ENCODE data around the gene VPS8.

Gene VPS8

DNA sequence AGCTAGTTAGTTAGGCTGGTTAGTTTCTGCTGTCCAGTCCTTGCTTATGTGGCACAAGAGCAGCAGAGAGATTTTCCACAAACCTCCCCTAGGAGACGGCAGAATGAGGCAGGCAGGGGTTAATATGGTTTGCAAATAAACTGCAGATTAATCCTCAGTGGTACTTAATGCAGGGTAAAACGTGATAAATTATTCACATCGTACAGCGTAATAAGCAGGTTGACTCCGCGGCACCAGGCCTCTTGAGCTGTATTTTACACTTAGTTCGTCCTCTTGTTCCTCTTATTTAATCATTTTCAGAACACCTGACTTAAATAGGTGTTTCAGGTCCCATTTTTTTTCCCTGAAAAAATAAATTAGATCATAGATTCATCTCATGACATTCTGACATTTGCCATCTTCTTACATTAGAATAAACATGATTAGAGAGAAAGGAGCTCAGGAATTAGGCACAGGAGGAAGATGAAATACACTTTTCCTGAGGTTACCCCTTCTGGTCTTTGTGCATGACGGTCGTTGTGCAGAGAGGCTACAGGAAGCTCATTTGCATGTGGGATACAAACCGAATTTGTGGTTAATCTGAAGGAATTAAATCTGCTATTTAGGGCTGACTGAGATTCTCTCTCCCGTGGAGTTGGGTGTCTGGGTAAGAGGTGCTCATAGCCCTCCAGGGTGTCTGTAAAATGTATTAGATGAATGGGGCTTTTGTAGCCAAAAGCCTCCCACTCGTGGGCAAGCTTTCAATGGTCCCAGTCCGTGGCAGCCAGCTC, 27.1 kb upstream of the VPS8 start:
- DNase-seq (ENCODE audit: low read depth) = no peak

- DNase-seq (ENCODE audit: low read depth) = no peak
These were observed 26.1 kb upstream of the VPS8 start for GRCh38 chr3:184785890-184786279.

DNA sequence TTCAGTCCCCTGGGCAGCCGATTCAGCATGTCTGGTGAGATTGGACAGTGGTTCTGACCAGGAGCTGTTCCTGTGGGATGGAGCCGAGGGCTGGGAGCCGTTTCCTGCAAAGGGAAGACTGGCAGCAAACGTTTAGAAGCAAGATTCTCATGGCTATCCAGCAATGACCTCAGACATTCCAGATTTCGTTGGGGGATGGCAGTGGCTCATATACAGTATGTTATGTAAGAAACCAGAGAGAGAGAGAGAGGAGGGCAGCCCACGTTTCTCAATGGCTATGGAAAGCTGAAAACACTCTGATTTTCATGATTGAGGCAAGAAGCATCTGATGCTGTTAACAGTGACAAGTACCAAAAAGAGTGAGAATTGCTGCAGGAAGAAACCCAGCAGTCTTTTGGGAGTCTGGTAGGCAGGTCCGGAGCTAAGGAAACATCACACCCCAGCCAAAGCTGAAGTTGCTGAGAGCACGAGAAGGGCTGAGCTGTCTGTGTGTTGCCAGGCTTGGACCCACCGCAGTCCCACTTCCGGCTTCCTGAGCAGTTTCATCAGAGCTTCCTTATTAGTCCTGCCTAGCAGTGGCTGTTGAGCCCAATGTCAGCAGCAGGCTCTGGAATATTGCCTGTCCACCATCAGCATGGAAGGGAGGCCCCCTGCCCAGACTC, 25.6 kb upstream of the VPS8 start:
- DNase-seq (ENCODE audit: low read depth) = peak; percentile 75

DNA sequence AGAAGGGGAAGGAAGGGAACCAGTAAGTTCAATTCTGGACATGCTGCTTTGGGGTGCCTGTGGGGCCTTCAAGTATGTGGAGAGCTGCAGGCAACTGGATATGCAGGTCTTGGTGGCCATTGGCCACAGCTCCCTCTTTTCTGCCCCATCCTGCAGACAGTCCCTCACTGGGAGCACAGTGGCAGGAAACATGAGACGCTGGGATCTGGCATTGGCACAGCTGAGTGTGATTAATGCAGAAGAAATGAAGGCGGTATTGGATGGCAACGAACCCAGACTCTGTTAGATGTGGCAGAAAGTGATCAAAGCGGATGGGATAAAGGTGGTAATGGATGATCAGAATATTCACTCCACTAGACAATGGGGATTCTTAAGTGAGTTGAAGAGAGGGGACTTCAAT, 23.2 kb upstream of the VPS8 start:
- DNase-seq (ENCODE audit: low read depth) = no peak

GRCh38 chr3:184789314-184789998, 22.5 kb upstream of the VPS8 start:
- DNase-seq (ENCODE audit: low read depth) = no peak

- no peak for DNase-seq (ENCODE audit: low read depth)
These were observed 20.8 kb upstream of the VPS8 start for GRCh38 chr3:184791171-184791570.

DNA sequence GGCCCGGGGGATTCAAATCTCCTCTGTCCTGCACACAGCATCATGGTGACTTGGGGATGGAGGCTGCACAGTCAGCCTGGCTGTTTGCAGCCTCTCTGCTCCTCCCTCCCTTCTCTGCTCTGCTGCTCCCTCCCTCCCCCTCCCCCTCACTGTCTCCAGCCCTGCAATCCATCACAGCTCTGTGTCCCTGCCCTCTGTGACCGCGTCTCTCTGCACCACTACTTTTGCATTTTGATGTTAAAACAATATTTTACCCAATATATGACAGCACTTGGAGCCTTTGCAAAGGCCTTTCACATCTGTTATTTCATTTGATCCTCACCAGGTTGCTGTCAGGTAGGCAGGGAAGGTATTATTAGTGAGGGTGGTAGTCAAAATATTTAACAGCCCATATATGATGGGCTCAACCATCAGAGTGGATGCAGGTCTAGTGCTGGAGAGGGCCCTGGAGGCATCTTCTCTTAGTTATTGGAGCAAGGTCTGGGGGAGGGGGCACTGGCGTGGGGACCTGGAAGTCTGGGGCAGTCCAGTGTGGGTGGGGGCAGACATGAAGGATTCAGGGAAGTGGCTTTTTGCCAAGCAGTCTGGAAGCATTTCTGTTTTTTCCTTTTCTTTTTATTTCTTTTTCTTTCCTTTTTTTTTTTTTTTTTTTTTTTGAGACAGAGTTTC, 16.3 kb upstream of the VPS8 start:
- no peak for DNase-seq (ENCODE audit: low read depth)

- DNase-seq (ENCODE audit: low read depth) = no peak
These were observed 15.4 kb upstream of the VPS8 start for GRCh38 chr3:184796551-184796950.

- no peak for DNase-seq (ENCODE audit: low read depth)
These were observed 15.0 kb upstream of the VPS8 start for GRCh38 chr3:184796954-184797353.

- no peak for DNase-seq (ENCODE audit: low read depth)
These were observed 13.8 kb upstream of the VPS8 start for GRCh38 chr3:184798120-184798519.

DNA sequence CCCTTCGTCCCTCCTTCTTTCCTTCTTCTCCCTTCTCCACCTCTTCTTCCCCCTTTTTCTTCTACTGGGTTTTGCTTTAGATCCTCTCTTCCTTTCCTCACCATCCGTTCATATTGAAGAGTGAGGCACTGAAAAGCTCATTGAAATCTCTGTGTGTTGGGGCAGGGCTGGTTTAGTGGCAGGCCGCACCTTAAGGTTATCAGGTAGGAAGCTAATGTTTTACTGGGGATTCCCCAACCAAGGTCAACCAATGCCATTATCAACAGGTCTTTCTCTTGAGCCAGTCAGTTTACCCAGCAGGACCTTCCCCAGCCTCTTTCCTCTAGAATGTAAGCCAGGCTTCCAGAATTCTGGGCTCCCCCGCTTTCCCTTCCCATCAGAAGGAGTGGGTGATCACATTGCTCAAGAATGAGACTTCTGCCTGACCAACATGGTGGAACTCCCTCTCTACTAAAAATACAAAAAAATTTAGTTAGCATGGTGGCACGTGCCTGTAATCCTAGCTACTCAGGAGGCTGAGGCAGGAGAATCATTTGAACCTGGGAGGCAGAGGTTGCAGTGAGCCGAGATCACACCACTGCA, 11.5 kb upstream of the VPS8 start:
- DNase-seq (ENCODE audit: low read depth) = no peak

DNA sequence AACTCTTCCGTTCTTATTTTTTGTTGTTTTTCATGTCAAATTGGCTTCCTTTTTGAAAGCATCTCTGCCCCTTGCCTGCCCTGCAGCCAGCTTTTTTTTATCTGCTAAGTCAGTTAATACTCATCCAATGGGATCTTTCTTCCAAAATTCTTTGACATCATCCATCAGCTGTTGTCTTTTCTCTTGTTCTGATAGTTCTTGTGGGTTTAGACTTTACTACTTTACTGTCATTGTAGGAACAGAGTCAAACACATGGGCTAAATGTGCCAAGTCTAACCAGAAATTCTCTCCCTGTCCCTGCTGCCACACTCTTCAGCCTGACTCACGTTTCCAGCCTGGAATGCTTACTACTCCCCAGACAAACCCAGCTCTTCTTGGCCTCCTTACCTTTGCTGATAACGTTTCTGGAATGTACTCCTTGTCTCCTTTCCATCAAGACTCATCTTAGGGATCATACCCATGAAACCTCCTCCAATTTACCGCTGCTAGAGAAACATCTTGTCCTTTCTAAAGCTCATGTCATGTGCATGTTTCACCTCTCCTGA, 10.7 kb upstream of the VPS8 start:
- DNase-seq (ENCODE audit: low read depth) = no peak

DNA sequence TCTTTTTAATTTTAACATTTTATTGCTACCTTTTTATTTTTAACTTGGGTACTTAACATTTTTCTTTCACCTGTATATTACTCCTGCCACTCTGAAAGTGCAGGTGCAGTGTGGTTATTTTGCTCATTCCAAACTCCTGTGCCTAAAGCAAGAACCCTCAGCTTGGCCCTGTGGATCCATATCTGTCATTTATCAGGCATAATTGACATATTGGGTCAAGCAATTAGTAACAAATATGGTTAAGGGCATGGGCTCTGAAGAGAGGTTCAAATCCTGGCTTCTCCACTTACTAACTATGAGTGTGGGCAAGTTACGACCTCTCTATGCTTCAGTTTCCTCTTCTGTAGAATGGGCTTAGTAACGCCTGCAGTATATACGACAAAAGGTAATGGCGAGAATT, 9.8 kb upstream of the VPS8 start:
- DNase-seq (ENCODE audit: low read depth) = no peak

- DNase-seq (ENCODE audit: low read depth) = no peak
These were observed 7.2 kb upstream of the VPS8 start for GRCh38 chr3:184804801-184805200.

- no peak for DNase-seq (ENCODE audit: low read depth)
These were observed 6.5 kb upstream of the VPS8 start for GRCh38 chr3:184805351-184806038.

DNA sequence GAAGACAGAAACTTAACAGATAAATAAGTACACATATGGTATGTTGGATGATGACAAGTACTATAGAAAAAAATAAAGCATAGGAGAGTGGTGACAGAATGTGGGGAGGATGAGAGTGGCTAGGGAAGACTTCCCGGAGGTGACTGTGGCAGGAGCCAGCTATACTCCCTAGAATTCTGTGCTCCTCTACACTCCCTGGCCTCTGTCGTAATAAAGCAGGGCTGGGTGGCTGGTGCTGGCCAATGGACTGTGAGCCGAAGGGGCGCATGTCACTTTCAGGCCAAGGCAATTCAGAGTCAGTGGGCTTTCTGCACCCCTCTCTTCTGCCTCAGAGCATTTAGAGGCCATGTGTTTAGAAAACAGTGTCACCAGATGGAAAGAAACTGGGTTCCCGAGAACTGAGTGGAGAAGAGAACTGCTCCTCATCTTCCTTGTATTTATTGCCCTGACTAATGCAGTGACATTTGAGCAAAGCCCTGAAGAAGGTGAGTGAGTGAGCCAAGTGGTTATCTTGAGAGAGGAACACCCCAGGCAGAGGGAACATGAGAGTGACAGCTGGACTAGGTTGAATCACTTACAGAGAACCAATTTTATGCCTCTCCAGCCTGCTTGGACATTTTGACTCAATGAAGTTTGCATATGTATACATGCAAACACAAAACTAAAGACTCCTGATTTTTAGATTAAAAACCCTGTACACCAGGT, 5.2 kb upstream of the VPS8 start:
- no peak for DNase-seq (ENCODE audit: low read depth)

DNA sequence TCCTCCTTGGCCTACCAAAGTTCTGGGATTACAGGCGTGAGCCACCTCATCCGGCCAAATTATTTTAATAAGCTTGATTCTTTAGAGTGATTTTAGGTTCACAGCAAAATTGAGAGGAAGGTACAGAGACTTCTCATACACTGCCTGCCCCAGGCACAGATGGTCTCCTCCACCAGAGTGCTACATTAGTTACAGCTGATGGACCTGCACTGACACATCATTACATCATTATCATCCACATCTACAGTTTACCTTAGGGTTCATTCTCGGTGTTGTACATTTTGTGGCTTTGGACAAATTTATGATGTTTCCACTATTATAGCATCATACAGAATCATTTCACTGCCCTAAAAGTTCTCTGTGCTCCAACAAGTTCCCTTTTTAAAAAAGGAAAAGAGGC, 4.4 kb upstream of the VPS8 start:
- no peak for DNase-seq (ENCODE audit: low read depth)

DNA sequence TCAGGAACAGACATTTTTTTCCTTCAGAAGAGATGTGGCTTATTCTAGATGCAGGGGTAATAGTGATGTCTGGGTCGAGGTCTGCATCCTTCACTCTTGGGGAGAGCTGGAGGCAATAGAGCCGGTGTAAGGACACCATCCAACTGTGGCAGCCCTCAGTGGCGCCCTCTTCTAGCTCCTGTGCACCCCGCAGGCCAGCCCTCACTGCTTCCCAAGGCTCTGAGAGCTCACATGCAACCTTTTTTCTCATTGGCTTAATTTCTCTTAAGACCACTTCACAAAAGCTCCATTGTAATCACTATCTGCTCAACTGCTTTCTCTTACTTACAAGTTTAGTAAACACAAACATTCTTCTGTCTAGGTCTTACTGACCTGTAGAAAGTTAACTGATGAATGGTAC, 3.9 kb upstream of the VPS8 start:
- DNase-seq (ENCODE audit: low read depth) = no peak

- DNase-seq (ENCODE audit: low read depth) = no peak
These were observed 1.8 kb upstream of the VPS8 start for GRCh38 chr3:184810146-184810545.

DNA sequence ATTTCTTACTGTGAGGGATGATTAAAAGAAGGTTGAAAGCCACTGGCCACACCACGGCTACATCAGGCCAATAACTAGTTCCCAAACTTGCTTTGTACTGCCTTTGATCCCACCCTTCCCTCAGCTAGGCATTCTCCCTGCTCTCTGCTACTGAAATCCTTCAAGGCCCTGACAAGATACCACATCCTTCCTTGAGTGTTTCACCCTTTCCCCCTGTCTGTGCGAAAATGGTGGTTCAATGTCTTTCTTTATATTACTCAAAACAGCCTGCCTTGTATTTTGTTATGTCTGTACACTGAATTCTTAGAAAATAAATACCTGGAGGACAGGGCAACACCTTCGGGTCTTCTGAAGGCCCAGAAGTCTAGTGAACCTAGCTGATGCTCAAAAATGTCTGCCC, 932 bp upstream of the VPS8 start:
- DNase-seq (ENCODE audit: low read depth) = no peak

- DNase-seq (ENCODE audit: low read depth) = no peak
These were observed 335 bp upstream of the VPS8 start for GRCh38 chr3:184811663-184811998.
